ELF-1 (cell line): Measurements from ENCODE around the gene DHX38.

Experiments used
- DNase-seq: peaks from one replicate; pipeline ENCODE4 v3.0.0-alpha.2; 2016; ENCODE audit warnings: low read depth, low spot score

The DHX38 gene

GRCh38 chr16:72083778-72084404, 9.8 kb upstream of the DHX38 start:
- DNase-seq, result no peak

GRCh38 chr16:72084445-72084844, 9.2 kb upstream of the DHX38 start:
- no peak for DNase-seq

GRCh38 chr16:72085002-72085401, 8.6 kb upstream of the DHX38 start:
- no peak for DNase-seq

GRCh38 chr16:72091217-72091616, 2.4 kb upstream of the DHX38 start:
- DNase-seq, result no peak

- DNase-seq, result peak; percentile 47
Measured at GRCh38 chr16:72092832-72093447, 707 bp upstream of the DHX38 start.

- DNase-seq, result no peak
Measured at GRCh38 chr16:72094266-72094610, 591 bp downstream of the DHX38 start.

GRCh38 chr16:72098936-72099335, 5.3 kb downstream of the DHX38 start:
- peak; percentile 55 for DNase-seq

GRCh38 chr16:72099377-72099818, 5.8 kb downstream of the DHX38 start:
- DNase-seq, result peak; percentile 74

- DNase-seq, result no peak
Measured at GRCh38 chr16:72101195-72101594, 7.5 kb downstream of the DHX38 start.

- no peak for DNase-seq
Measured at GRCh38 chr16:72104905-72105304, 11.3 kb downstream of the DHX38 start.

GRCh38 chr16:72105978-72106377, 12.3 kb downstream of the DHX38 start:
- no peak for DNase-seq

GRCh38 chr16:72107371-72107770, 13.7 kb downstream of the DHX38 start:
- no peak for DNase-seq

GRCh38 chr16:72108353-72109102, 14.9 kb downstream of the DHX38 start:
- DNase-seq, result no peak

GRCh38 chr16:72109300-72109699, 15.7 kb downstream of the DHX38 start:
- DNase-seq, result no peak

GRCh38 chr16:72109966-72110530, 16.4 kb downstream of the DHX38 start:
- DNase-seq, result no peak

- no peak for DNase-seq
Measured at GRCh38 chr16:72110662-72111615, 17.3 kb downstream of the DHX38 start.

- DNase-seq, result peak; percentile 55
Measured at GRCh38 chr16:72111657-72112451, 18.2 kb downstream of the DHX38 start.

- peak; percentile 69 for DNase-seq
Measured at GRCh38 chr16:72112452-72112792, 18.8 kb downstream of the DHX38 start.

- no peak for DNase-seq
Measured at GRCh38 chr16:72112906-72113615, 19.4 kb downstream of the DHX38 start.

- DNase-seq, result no peak
Measured at GRCh38 chr16:72113616-72113945, 19.9 kb downstream of the DHX38 start.
